Smooth muscle cell (in vitro differentiated cells): ENCODE data around the gene GPC3. TPM values are rescaled to one million over a fixed set of nuclear protein-coding genes. Genes with fewer than 3 reads are reported as not detected.
A peak's percentile ranks its signal among the peaks of the same experiment; 100 is the strongest.

Experiments
- DNase-seq: peaks from one replicate; lab custom pipeline; 2025; ENCODE audit not compliant: unreplicated experiment; lab: John Stamatoyannopoulos, UW
- H2AFZ ChIP-seq: fragments of 200-600 bp; sonication (generic); 2 replicates; pipeline ENCODE4 v1.6.0; 2016; ENCODE audit warnings: antibody characterized with exemption, low read depth, mild to moderate bottlenecking
- H3F3A ChIP-seq: fragments of 200-600 bp; sonication (generic); 2 replicates; pipeline ENCODE4 v1.6.0; 2017; ENCODE audit warnings: antibody characterized with exemption, low read depth
- H3K27ac ChIP-seq: fragments of 200-600 bp; sonication (generic); 2 replicates; pipeline ENCODE4 v1.5.1; 2016; ENCODE audit warnings: low read depth, mild to moderate bottlenecking
- H3K27me3 ChIP-seq: fragments of 200-600 bp; sonication (generic); 2 replicates; pipeline ENCODE4 v1.6.1; 2016; ENCODE audit warnings: low read depth, mild to moderate bottlenecking
- H3K36me3 ChIP-seq: fragments of 200-600 bp; sonication (generic); 2 replicates; pipeline ENCODE4 v1.5.1; 2016; ENCODE audit warnings: low read depth
- H3K4me1 ChIP-seq: fragments of 200-600 bp; sonication (generic); 2 replicates; pipeline ENCODE4 v1.5.1; 2016; ENCODE audit warnings: low read depth
- H3K4me2 ChIP-seq: fragments of 200-600 bp; sonication (generic); 2 replicates; pipeline ENCODE4 v1.6.0; 2016; ENCODE audit warnings: mild to moderate bottlenecking
- H3K4me3 ChIP-seq: fragments of 200-600 bp; sonication (generic); 2 replicates; pipeline ENCODE4 v1.5.1; 2016; ENCODE audit warnings: mild to moderate bottlenecking
- H3K79me2 ChIP-seq: fragments of 200-600 bp; sonication (generic); 2 replicates; pipeline ENCODE4 v1.6.0; 2016; ENCODE audit warnings: low read depth, mild to moderate bottlenecking
- H3K9ac ChIP-seq: fragments of 200-600 bp; sonication (generic); 2 replicates; pipeline ENCODE4 v1.6.0; 2016; ENCODE audit warnings: low read depth
- H3K9me3 ChIP-seq: fragments of 200-600 bp; sonication (generic); replicated peaks from 2 replicates; pipeline ENCODE4 v1.5.1; 2016; ENCODE audit warnings: low read depth
- H4K20me1 ChIP-seq: fragments of 200-600 bp; sonication (generic); 2 replicates; pipeline ENCODE4 v1.6.0; 2016; ENCODE audit warnings: low read depth
- WGBS: methylation state at CpG from one replicate; pipeline ENCODE4 v1.1.7; 2016; ENCODE audit warnings: low lambda C conversion rate; 5-methylcytosine and 5-hydroxymethylcytosine counted together
- polyA plus RNA-seq: library from polyadenylated mRNA; unstranded; fragments of >200 nt; fragmentation: Nextera tagmentation; extraction: Ambion mirVana; gene quantifications from 2 replicates; pipeline ENCODE4 v1.2.1, GENCODE V29; 2016
- total RNA-seq: library from RNA; depleted of rRNA; stranded (reverse); fragments of >200 nt; gene quantifications from 2 replicates; pipeline ENCODE4 v1.2.3, GENCODE V29; 2014
- TF ChIP-seq, protein P1 (sequence below): fragments of 200-600 bp; sonication (generic); IDR thresholded peaks from 2 replicates; pipeline ENCODE4 v1.5.1; 2017; ENCODE audit warnings: borderline replicate concordance, mild to moderate bottlenecking, antibody characterized with exemption; ENCODE audit not compliant: insufficient read depth, poor library complexity, severe bottlenecking

Gene GPC3
- total and polyA plus RNA-seq, 2 experiments from 2014 or later: 120 to 191 TPM

DNA sequence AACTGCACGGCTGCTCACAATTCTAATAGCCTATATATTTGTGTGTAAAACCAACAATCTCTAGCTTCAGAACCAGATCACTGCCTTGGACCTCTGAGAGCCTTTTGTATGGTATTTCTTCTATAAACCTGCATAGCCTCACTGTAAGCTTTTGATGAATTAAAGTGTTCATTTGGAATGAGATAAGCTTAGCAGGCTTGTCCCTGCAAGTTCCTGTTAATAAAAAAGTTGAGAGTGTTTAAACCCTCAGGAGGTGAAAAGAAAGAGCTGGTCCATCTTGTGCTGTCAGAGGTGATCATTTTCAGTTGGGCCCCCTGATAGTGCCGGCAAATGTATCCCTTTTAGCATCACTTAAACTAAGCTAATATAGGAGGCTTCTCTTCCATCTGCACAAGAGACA is 191.8 kb downstream of the GPC3 start:
- no peaks in the 10 kb centered on the region for H3K9me3 ChIP-seq
- DNase-seq: no peak
- H4K20me1 ChIP-seq: no peaks in the 10 kb centered on the region
- H3K4me3 ChIP-seq: no peak overlapping the region
- no peaks in the 10 kb centered on the region for H3K27me3 ChIP-seq
- H3K4me1 ChIP-seq: peaks cover 13% of the 10 kb centered on the region
- H3K79me2 ChIP-seq: no peaks in the 10 kb centered on the region
- no peaks in the 10 kb centered on the region for H3F3A ChIP-seq
- 43% methylated on average over 2 of the region's 2 CpGs for WGBS
- no peaks in the 10 kb centered on the region for H3K36me3 ChIP-seq
- TF ChIP-seq, protein P1, sequence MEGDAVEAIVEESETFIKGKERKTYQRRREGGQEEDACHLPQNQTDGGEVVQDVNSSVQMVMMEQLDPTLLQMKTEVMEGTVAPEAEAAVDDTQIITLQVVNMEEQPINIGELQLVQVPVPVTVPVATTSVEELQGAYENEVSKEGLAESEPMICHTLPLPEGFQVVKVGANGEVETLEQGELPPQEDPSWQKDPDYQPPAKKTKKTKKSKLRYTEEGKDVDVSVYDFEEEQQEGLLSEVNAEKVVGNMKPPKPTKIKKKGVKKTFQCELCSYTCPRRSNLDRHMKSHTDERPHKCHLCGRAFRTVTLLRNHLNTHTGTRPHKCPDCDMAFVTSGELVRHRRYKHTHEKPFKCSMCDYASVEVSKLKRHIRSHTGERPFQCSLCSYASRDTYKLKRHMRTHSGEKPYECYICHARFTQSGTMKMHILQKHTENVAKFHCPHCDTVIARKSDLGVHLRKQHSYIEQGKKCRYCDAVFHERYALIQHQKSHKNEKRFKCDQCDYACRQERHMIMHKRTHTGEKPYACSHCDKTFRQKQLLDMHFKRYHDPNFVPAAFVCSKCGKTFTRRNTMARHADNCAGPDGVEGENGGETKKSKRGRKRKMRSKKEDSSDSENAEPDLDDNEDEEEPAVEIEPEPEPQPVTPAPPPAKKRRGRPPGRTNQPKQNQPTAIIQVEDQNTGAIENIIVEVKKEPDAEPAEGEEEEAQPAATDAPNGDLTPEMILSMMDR: no peak
- H3K4me2 ChIP-seq: peak overlapping the region; percentile 68
- peak overlapping the region; percentile 87 for H3K27ac ChIP-seq
- H3K9ac ChIP-seq: no peak overlapping the region
- H2AFZ ChIP-seq: no peak overlapping the region

DNA sequence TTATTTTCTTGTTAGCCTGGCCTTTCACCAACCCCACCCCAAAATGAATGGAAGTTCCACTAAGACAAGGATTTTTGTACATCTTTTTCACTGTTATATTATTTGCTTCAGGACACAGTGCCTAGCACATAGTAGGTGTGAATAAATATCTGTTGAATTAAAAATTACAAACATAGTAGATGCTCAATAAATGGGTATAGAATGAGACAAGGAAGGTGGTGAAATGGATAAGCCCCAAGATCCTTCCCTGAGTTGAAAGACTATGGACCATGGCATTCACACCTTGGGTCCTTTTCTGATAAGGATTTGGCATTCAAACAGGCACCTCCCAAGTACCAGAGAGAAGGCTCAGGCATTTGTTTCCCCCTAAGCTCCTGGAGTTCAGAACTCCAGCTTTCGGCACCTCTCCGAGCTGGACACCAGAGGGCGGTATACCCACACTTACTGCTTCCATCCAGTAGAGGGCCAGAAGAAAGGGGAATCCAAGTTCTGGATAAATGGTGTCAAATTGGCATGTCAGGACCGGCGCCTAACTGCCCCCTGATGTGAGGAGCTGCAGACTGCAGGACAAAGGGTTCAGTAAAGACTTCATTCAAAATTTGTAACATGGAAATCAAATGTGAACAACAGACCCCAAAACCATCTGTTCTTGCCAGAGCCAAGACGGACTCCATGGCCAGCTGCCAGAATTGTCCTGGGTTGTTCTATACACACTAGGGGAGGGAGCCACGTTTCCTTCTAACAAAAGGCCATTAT is 193.0 kb downstream of the GPC3 start:
- Histone ChIP-seq H3K9me3 (no peaks in the 10 kb centered on the region), H3K4me1 (peaks cover 13% of the 10 kb centered on the region), H3K36me3 (no peaks in the 10 kb centered on the region), H3F3A (no peaks in the 10 kb centered on the region), H2AFZ (peak overlapping the region; percentile 61), H4K20me1 (no peaks in the 10 kb centered on the region), H3K9ac (no peak overlapping the region), H3K4me3 (peak overlapping the region; percentile 28), H3K27me3 (no peaks in the 10 kb centered on the region), H3K79me2 (no peaks in the 10 kb centered on the region), H3K27ac (no peak overlapping the region), H3K4me2 (peak overlapping the region; percentile 76)
- peak; percentile 2 for DNase-seq
- 11% methylated on average over 7 of the region's 7 CpGs for WGBS
- TF ChIP-seq, protein P1: peak; percentile 78

DNA sequence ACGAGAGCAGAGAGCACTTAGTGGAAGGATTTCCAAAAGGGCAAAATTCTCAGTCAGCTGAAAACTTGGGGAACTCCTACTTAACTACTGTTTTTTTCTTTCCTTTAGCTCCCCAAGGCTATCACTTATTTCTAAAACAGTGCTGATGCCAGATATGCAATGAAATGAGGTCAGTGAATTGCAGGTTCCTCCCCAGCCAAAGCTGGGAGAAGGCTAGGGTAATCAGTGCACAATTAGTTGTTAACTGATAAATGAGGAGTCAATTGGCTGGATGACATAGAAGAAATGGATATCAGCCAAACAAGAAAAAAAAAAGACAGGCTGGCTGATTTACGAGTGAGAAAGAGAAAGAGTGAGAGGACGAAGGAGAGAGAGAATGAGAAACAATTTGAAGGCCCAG is 195.6 kb downstream of the GPC3 start:
- Histone ChIP-seq H3K4me1 (peaks cover 11% of the 10 kb centered on the region), H4K20me1 (no peaks in the 10 kb centered on the region), H3K9ac (no peak overlapping the region), H3K36me3 (no peaks in the 10 kb centered on the region), H3K4me2 (no peak overlapping the region), H3K4me3 (no peak overlapping the region), H3K27me3 (no peaks in the 10 kb centered on the region), H2AFZ (no peak overlapping the region), H3F3A (no peaks in the 10 kb centered on the region), H3K9me3 (no peaks in the 10 kb centered on the region), H3K27ac (no peak overlapping the region), H3K79me2 (no peaks in the 10 kb centered on the region)
- TF ChIP-seq, protein P1: no peak
- 57% methylated on average over 3 of the region's 3 CpGs for WGBS
- no peak for DNase-seq

DNA sequence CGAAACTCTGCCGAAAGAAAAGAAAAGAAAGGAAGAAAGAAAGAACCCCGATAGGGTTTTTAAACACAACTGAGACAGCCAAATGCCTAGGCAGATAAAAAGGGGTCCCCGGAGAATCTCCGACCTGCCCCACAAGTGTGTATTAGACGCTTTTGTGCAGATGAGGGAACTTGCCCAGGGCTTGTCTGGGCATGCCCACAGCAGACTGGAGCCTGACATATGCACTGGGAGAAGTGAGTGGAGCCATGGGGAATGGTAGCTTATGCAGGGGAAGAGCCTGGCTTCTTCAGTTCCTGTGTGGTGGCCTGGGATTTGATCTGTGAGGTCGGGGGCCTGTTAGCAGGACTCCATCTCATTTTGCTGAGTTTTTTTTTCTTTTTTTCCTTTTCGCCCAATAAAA is 199.0 kb downstream of the GPC3 start:
- H3K4me3 ChIP-seq: no peak overlapping the region
- no peak overlapping the region for H2AFZ ChIP-seq
- no peaks in the 10 kb centered on the region for H3K4me1 ChIP-seq
- H3K9ac ChIP-seq: no peak overlapping the region
- no peak for DNase-seq
- H3K4me2 ChIP-seq: no peak overlapping the region
- no peaks in the 10 kb centered on the region for H3K9me3 ChIP-seq
- H3K27ac ChIP-seq: no peak overlapping the region
- H3K27me3 ChIP-seq: no peaks in the 10 kb centered on the region
- no peaks in the 10 kb centered on the region for H4K20me1 ChIP-seq
- WGBS: 81% methylated on average over 8 of the region's 8 CpGs
- TF ChIP-seq, protein P1: no peak
- H3K79me2 ChIP-seq: no peaks in the 10 kb centered on the region
- no peaks in the 10 kb centered on the region for H3F3A ChIP-seq
- no peaks in the 10 kb centered on the region for H3K36me3 ChIP-seq
